ENCODE results near the gene STK38.

DNA sequence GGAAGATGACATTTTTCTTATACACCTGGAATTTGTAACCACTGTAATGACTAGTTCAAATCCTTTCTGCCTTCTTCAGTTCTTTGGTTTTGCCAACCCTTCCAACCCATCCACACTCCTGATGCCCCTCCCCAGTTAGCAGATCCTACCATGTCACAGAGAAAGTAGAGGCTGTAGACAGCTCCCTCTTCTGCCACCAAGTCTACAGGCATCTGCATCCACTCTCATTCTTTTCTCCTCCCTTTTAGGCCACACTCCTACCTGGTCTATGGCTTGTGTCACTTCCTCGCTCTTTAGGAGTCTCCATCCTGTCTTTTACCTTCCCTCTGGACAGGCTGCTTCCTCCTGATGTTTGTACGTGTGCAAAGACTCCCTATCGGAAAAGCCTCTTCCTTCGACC lies 13.5 kb upstream of the STK38 start:
- TF ChIP-seq, protein P1, sequence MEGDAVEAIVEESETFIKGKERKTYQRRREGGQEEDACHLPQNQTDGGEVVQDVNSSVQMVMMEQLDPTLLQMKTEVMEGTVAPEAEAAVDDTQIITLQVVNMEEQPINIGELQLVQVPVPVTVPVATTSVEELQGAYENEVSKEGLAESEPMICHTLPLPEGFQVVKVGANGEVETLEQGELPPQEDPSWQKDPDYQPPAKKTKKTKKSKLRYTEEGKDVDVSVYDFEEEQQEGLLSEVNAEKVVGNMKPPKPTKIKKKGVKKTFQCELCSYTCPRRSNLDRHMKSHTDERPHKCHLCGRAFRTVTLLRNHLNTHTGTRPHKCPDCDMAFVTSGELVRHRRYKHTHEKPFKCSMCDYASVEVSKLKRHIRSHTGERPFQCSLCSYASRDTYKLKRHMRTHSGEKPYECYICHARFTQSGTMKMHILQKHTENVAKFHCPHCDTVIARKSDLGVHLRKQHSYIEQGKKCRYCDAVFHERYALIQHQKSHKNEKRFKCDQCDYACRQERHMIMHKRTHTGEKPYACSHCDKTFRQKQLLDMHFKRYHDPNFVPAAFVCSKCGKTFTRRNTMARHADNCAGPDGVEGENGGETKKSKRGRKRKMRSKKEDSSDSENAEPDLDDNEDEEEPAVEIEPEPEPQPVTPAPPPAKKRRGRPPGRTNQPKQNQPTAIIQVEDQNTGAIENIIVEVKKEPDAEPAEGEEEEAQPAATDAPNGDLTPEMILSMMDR (IDR thresholded peaks at IDR 0.05) = no peak
- no peak for TF ChIP-seq POLR2AphosphoS5 (IDR thresholded peaks at IDR 0.05)
